ENCODE measurements around the gene TRIM17. TPM values are rescaled to one million over a fixed set of nuclear protein-coding genes. Genes with fewer than 3 reads are reported as not detected.

Gene TRIM17
- total RNA-seq, 1 donor from 2014 or later: 2.6 TPM

- H3K4me1 ChIP-seq: no peaks in the 10 kb centered on the region
- ATAC-seq (no peak), DNase-seq (peak; percentile 60)
- no peaks in the 10 kb centered on the region for H3K36me3 ChIP-seq
- no peaks in the 10 kb centered on the region for H3K9me3 ChIP-seq
- H3K27ac ChIP-seq: no peak overlapping the region
- TF ChIP-seq CTCF (IDR thresholded peaks at IDR 0.05): no peak
- intact Hi-C loops (cut with DNase I): no loop called here
- no peak overlapping the region for H3K4me3 ChIP-seq
- H3K27me3 ChIP-seq: no peaks in the 10 kb centered on the region
Measured at GRCh38 chr1:228373681-228374571, 42.7 kb downstream of the TRIM17 start.

- no peak for TF ChIP-seq CTCF (IDR thresholded peaks at IDR 0.05)
- no peaks in the 10 kb centered on the region for H3K4me1 ChIP-seq
- DNase-seq (no peak), ATAC-seq (no peak)
- H3K27me3 ChIP-seq: no peaks in the 10 kb centered on the region
- no peaks in the 10 kb centered on the region for H3K36me3 ChIP-seq
- H3K27ac ChIP-seq: no peak overlapping the region
- H3K4me3 ChIP-seq: no peak overlapping the region
- intact Hi-C loops (cut with DNase I): no loop called here
- no peaks in the 10 kb centered on the region for H3K9me3 ChIP-seq
Measured at GRCh38 chr1:228373004-228373680, 43.5 kb downstream of the TRIM17 start.

- Histone ChIP-seq H3K4me3 (no peak overlapping the region), H3K9me3 (no peaks in the 10 kb centered on the region), H3K27ac (no peak overlapping the region), H3K36me3 (no peaks in the 10 kb centered on the region), H3K27me3 (no peaks in the 10 kb centered on the region), H3K4me1 (no peaks in the 10 kb centered on the region)
- DNase-seq (peak; percentile 70), ATAC-seq (peak; percentile 7)
- intact Hi-C loops (cut with DNase I): no loop called here
- no peak for TF ChIP-seq CTCF (IDR thresholded peaks at IDR 0.05)
Measured at GRCh38 chr1:228372183-228373003, 44.3 kb downstream of the TRIM17 start.

GRCh38 chr1:228371741-228372182, 44.9 kb downstream of the TRIM17 start:
- ATAC-seq: no peak
- Histone ChIP-seq H3K9me3 (no peaks in the 10 kb centered on the region), H3K27me3 (no peaks in the 10 kb centered on the region), H3K4me1 (no peaks in the 10 kb centered on the region), H3K4me3 (no peak overlapping the region), H3K27ac (no peak overlapping the region), H3K36me3 (no peaks in the 10 kb centered on the region)
- intact Hi-C loops (cut with DNase I): no loop called here
- DNase-seq: peak; percentile 63
- TF ChIP-seq CTCF (IDR thresholded peaks at IDR 0.05): no peak

GRCh38 chr1:228370941-228371740, 45.5 kb downstream of the TRIM17 start:
- ATAC-seq (no peak), DNase-seq (peak; percentile 64)
- no peak overlapping the region for H3K27ac ChIP-seq
- no peaks in the 10 kb centered on the region for H3K36me3 ChIP-seq
- H3K9me3 ChIP-seq: no peaks in the 10 kb centered on the region
- no peak for TF ChIP-seq CTCF (IDR thresholded peaks at IDR 0.05)
- H3K27me3 ChIP-seq: no peaks in the 10 kb centered on the region
- no peak overlapping the region for H3K4me3 ChIP-seq
- H3K4me1 ChIP-seq: no peaks in the 10 kb centered on the region
- intact Hi-C loops (cut with DNase I): no loop called here

All from upper lobe of right lung (tissue), 1 donor.